Mesothelial cell of epicardium (in vitro differentiated cells): ENCODE data around the gene TNS4. TPM values are rescaled to one million over a fixed set of nuclear protein-coding genes. Genes with fewer than 3 reads are reported as not detected.

Experiments used
- DNase-seq, 2 experiments: peaks; one replicate each; pipeline ENCODE4 v3.0.0; 2021; ENCODE audit warnings: low spot score in 2 of 2; ENCODE audit not compliant: unreplicated experiment in 2 of 2
- H3K27ac Mint-ChIP-seq: 2 replicates; pipeline ENCODE4 v1.8.0; 2021; ENCODE audit warnings: mixed read lengths
- H3K27me3 Mint-ChIP-seq: 2 replicates; pipeline ENCODE4 v1.8.0; 2021; ENCODE audit warnings: low read depth, mixed read lengths
- H3K36me3 Mint-ChIP-seq: 2 replicates; pipeline ENCODE4 v1.8.0; 2021; ENCODE audit warnings: mixed read lengths
- H3K4me1 Mint-ChIP-seq: 2 replicates; pipeline ENCODE4 v1.8.0; 2021; ENCODE audit warnings: mixed read lengths
- H3K4me3 Mint-ChIP-seq: 2 replicates; pipeline ENCODE4 v1.8.0; 2021; ENCODE audit warnings: mild to moderate bottlenecking, moderate library complexity, mixed read lengths
- H3K9me3 Mint-ChIP-seq: 2 replicates; pipeline ENCODE4 v1.8.0; 2021; ENCODE audit warnings: mixed read lengths
- CTCF ChIP-seq: fragments of 200-600 bp; sonication (generic); IDR thresholded peaks from one replicate; pipeline ENCODE4 v1.5.0; 2021; ENCODE audit warnings: antibody characterized with exemption; ENCODE audit not compliant: unreplicated experiment
- total RNA-seq: library from RNA; stranded (reverse); gene quantifications from 3 replicates; pipeline ENCODE4 v1.2.1, GENCODE V29; 2021

TNS4 gene
- total RNA-seq, 1 donor from 2014 or later: not detected

- Mint-ChIP-seq H3K4me1 (peaks cover 74% of the 10 kb centered on the region), H3K27ac (peak overlapping the region; percentile 87), H3K36me3 (no peaks in the 10 kb centered on the region), H3K4me3 (no peak overlapping the region), H3K27me3 (no peaks in the 10 kb centered on the region), H3K9me3 (no peaks in the 10 kb centered on the region)
- DNase-seq: no peak
- no peak for TF ChIP-seq CTCF
Observed at GRCh38 chr17:40536295-40537171, 35.1 kb upstream of the TNS4 start.

GRCh38 chr17:40535924-40536294 is 34.5 kb upstream of the TNS4 start:
- H3K9me3 Mint-ChIP-seq: no peaks in the 10 kb centered on the region
- H3K36me3 Mint-ChIP-seq: no peaks in the 10 kb centered on the region
- no peaks in the 10 kb centered on the region for H3K27me3 Mint-ChIP-seq
- H3K4me3 Mint-ChIP-seq: no peak overlapping the region
- peak overlapping the region; percentile 87 for H3K27ac Mint-ChIP-seq
- H3K4me1 Mint-ChIP-seq: peaks cover 68% of the 10 kb centered on the region
- DNase-seq: no peak
- no peak for TF ChIP-seq CTCF

GRCh38 chr17:40535438-40535837 is 34.0 kb upstream of the TNS4 start:
- no peak for TF ChIP-seq CTCF
- Mint-ChIP-seq H3K4me1 (peaks cover 63% of the 10 kb centered on the region), H3K4me3 (no peak overlapping the region), H3K36me3 (no peaks in the 10 kb centered on the region), H3K27ac (no peak overlapping the region), H3K27me3 (no peaks in the 10 kb centered on the region), H3K9me3 (no peaks in the 10 kb centered on the region)
- DNase-seq: no peak

GRCh38 chr17:40534371-40535189 is 33.2 kb upstream of the TNS4 start:
- peak overlapping the region; percentile 64 for H3K27ac Mint-ChIP-seq
- peaks cover 57% of the 10 kb centered on the region for H3K4me1 Mint-ChIP-seq
- H3K9me3 Mint-ChIP-seq: no peaks in the 10 kb centered on the region
- no peak for TF ChIP-seq CTCF
- H3K36me3 Mint-ChIP-seq: no peaks in the 10 kb centered on the region
- no peaks in the 10 kb centered on the region for H3K27me3 Mint-ChIP-seq
- DNase-seq: no peak
- no peak overlapping the region for H3K4me3 Mint-ChIP-seq

- H3K4me1 Mint-ChIP-seq: peaks cover 54% of the 10 kb centered on the region
- no peaks in the 10 kb centered on the region for H3K36me3 Mint-ChIP-seq
Observed at GRCh38 chr17:40533896-40534295, 32.5 kb upstream of the TNS4 start.

More at GRCh38 chr17:40533896-40534295, 32.5 kb upstream of the TNS4 start:
- Mint-ChIP-seq H3K27ac (peak overlapping the region; percentile 72), H3K4me3 (no peak overlapping the region), H3K9me3 (no peaks in the 10 kb centered on the region), H3K27me3 (no peaks in the 10 kb centered on the region)
- TF ChIP-seq CTCF: no peak
- DNase-seq: no peak
